ENCODE results near the gene ARG2. TPM values are rescaled to one million over a fixed set of nuclear protein-coding genes. Genes with fewer than 3 reads are reported as not detected.

The ARG2 gene
- total RNA-seq, 1 experiment from 2014 or later: 35.2 TPM

- no peak overlapping the region for H3K18ac ChIP-seq (ENCODE audit: insufficient read length, low read depth, low read length)
- H3K79me2 ChIP-seq (ENCODE audit: insufficient read depth, low read length): no peaks in the 10 kb centered on the region
- no peak overlapping the region for H2AK5ac ChIP-seq (ENCODE audit: insufficient read length, low read length)
- H4K91ac ChIP-seq (ENCODE audit: insufficient read length, low read depth, low read length): no peak overlapping the region
- H3K23ac ChIP-seq (ENCODE audit: insufficient read length, low read depth, low read length): no peak overlapping the region
- no peak overlapping the region for H2BK15ac ChIP-seq (ENCODE audit: low read depth, low read length)
- no peaks in the 10 kb centered on the region for H3K23me2 ChIP-seq (ENCODE audit: insufficient read length, low read depth, low read length, poor library complexity, severe bottlenecking)
- H3K9me3 ChIP-seq (ENCODE audit: control insufficient read depth, low read depth, low read length): no peaks in the 10 kb centered on the region
- no peak overlapping the region for H2BK120ac ChIP-seq (ENCODE audit: low read depth, low read length, poor library complexity, severe bottlenecking)
- Mint-ChIP-seq H3K27me3 (ENCODE audit: low read depth) (no peaks in the 10 kb centered on the region), H3K4me3 (no peak overlapping the region; a peak in 1 of 5 replicates), H3K36me3 (ENCODE audit: insufficient read depth in 1 of 3, low read depth in 3 of 3) (peaks cover 5 to 37% (median 11%) of the 10 kb centered on the region in 3 experiments; a peak in 5 of 7 replicates), H3K4me1 (peaks cover 2 to 7% of the 10 kb centered on the region in 2 experiments), H3K9me3 (no peaks in the 10 kb centered on the region), H3K27ac (no peak overlapping the region; a peak in 1 of 7 replicates)
- H2BK20ac ChIP-seq (ENCODE audit: low read depth, low read length, poor library complexity, severe bottlenecking): no peak overlapping the region
- H4K20me1 ChIP-seq (ENCODE audit: control insufficient read depth, insufficient read depth, insufficient read length): no peaks in the 10 kb centered on the region
- H4K8ac ChIP-seq (replicated peaks; ENCODE audit: insufficient read length, low read depth, low read length): no peak overlapping the region
- H3K4ac ChIP-seq (ENCODE audit: low read depth, low read length): no peak overlapping the region
- H3K27ac ChIP-seq (ENCODE audit: insufficient read length, low read depth, low read length): no peak overlapping the region
- no CpG with 5 or more reads among the region's 5 CpGs for WGBS (ENCODE audit: extremely low coverage, insufficient read length, low lambda C conversion rate)
- no peak for TF ChIP-seq CTCF (conservative IDR thresholded peaks at IDR 0.05)
- H4K5ac ChIP-seq (ENCODE audit: insufficient read length, low read depth, low read length): no peak overlapping the region
- H3K9ac ChIP-seq (ENCODE audit: extremely low read depth, insufficient read length, low read length): no peak overlapping the region
- no peaks in the 10 kb centered on the region for H3K27me3 ChIP-seq (ENCODE audit: insufficient read depth, low read length)
- H2BK5ac ChIP-seq (ENCODE audit: insufficient read length, low read length): no peak overlapping the region
- no peak for DNase-seq
- no peak overlapping the region for H2BK12ac ChIP-seq (ENCODE audit: insufficient read length, low read depth, low read length)
- H3K79me1 ChIP-seq (ENCODE audit: insufficient read depth, low read depth, low read length, poor library complexity, severe bottlenecking): no peaks in the 10 kb centered on the region
- no peaks in the 10 kb centered on the region for H3K4me1 ChIP-seq (ENCODE audit: insufficient read depth, low read length)
- H3T11ph ChIP-seq (ENCODE audit: low read length): no peak overlapping the region
- no peak overlapping the region for H3K56ac ChIP-seq (ENCODE audit: insufficient read length, low read depth, low read length)
- no peak overlapping the region for H3K14ac ChIP-seq (ENCODE audit: insufficient read depth, low read length)
- H3K4me2 ChIP-seq (ENCODE audit: insufficient read depth, insufficient read length, low read length): no peak overlapping the region
- no peak overlapping the region for H2AFZ ChIP-seq (ENCODE audit: low read length)
Measured at GRCh38 chr14:67572608-67573007, 47.1 kb upstream of the ARG2 start.
